Measurements from ENCODE around the gene EYS.
"Not testable (repeated sequence)": the region's sequence is repeated elsewhere in the genome, so short reads cannot be mapped to it uniquely, and the experiment has no call there.

The EYS gene

DNA sequence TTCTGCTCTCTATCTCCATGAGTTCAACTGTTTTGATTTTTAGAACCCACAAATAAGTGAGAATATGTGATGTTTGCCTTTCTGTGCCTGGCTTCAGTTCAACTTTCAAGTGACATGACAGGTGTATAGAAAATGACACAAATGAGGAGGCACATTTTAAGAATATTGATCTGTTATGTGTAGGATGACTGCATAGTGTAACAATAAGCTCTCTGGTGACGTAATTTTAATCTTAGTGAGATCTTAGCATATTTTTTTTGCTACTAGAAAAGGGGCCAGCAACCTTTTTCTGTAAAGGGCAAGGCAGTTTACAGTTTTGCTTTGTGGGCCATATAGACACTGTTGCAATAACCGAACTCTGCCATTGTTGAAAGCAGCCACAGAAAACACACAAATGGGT, 1941.2 kb downstream of the EYS start:
- no peak overlapping the region for H3K4me3 ChIP-seq
- DNase-seq (ENCODE audit: low spot score), result no peak
- TF ChIP-seq, protein P1, sequence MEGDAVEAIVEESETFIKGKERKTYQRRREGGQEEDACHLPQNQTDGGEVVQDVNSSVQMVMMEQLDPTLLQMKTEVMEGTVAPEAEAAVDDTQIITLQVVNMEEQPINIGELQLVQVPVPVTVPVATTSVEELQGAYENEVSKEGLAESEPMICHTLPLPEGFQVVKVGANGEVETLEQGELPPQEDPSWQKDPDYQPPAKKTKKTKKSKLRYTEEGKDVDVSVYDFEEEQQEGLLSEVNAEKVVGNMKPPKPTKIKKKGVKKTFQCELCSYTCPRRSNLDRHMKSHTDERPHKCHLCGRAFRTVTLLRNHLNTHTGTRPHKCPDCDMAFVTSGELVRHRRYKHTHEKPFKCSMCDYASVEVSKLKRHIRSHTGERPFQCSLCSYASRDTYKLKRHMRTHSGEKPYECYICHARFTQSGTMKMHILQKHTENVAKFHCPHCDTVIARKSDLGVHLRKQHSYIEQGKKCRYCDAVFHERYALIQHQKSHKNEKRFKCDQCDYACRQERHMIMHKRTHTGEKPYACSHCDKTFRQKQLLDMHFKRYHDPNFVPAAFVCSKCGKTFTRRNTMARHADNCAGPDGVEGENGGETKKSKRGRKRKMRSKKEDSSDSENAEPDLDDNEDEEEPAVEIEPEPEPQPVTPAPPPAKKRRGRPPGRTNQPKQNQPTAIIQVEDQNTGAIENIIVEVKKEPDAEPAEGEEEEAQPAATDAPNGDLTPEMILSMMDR (IDR thresholded peaks at IDR 0.05), result no peak
- H3K27ac ChIP-seq, result no peak overlapping the region

DNA sequence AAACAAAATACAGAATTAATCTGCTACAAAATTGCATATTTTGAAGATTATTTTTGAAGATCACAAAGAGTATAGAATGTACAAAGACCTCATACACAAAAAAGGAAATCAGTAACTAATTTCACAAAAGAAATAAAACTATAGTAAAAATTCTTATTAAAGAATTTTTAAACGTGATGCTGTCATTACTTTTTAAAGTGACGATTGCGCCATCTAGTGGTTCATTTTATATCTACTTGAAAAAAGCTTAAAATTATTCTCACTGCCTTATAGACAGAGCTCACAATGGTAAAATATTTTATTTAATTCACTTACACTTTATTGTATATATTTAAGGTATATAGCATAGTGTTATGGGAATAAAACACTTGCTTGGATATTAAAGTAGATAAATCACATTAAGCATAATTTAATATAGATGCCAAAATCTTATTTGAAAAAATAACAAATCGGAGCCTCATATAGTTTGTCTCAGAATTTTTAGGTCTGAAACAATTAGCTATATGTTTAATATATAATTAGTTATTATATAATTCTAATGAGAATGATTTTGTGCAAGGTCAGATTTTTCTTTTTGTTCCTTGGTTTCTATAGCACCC, 1942.6 kb downstream of the EYS start:
- TF ChIP-seq, protein P1 (IDR thresholded peaks at IDR 0.05), result peak; percentile 46
- Histone ChIP-seq H3K27ac (no peak overlapping the region), H3K4me3 (no peak overlapping the region)
- DNase-seq (ENCODE audit: low spot score), result no peak

DNA sequence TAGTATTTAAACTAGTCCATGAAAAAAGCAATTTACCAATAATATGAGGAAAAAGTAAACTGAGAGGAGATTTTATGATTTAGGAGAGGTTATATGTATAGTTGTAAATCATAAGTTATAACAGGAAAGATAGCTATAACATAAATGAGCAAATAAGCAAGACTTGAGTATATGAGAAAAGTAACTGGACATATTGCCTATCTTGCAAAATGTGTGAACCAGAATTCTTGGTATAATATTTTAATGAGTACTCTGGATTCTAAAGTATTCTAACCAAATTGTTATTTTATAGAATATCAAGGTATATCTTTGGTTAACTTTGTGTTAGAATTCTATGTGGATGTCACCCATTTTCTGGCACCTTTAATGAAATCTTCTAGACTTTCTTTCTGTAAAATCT, 1946.8 kb downstream of the EYS start:
- TF ChIP-seq, protein P1 (IDR thresholded peaks at IDR 0.05), result no peak
- H3K4me3 ChIP-seq, result no peak overlapping the region
- no peak for DNase-seq (ENCODE audit: low spot score)
- no peak overlapping the region for H3K27ac ChIP-seq

DNA sequence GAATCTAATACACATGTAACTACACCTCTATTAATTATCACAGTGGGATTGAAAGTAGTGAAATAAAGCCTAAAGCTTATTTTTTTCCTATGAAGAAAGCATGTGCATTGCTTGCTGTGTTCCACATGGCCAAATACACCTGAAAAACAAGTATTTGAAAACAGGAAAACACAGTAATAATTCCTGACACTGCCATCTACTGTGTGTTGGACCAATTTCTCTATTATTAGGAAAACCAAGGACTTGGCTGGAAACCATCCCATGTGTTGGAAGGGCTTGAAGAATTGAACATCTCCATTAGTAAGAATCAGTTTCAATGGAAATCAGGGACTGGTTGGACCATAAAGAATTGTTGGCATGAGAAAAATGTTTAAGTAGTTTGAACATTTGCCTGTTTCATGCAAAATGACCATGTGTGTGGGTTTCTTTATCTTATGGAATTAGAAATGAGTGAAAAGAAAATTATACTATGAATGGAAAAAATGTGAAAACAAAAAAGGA, 1947.4 kb downstream of the EYS start:
- no peak for DNase-seq (ENCODE audit: low spot score)
- TF ChIP-seq, protein P1 (IDR thresholded peaks at IDR 0.05), result no peak
- Histone ChIP-seq H3K27ac (no peak overlapping the region), H3K4me3 (no peak overlapping the region)

DNA sequence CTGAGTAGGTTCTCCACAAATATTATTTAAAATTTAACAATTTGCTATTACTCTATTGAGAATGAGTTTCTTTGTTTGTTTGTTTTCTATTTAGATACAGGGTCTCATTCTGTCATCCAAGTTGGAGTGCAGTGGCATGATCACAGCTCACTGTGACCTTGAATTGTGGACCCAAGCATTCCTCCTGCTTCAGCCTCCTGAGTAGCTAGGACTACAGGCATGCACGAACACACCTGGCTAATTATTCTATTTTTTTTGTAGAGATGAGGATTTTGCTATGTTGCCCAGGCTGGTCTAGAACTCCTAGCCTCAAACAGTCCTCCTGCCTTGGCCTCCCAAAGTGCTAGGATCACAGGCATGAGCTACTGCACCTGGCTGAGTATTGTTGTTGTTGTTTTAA, 1949.2 kb downstream of the EYS start:
- H3K27ac ChIP-seq, result no peak overlapping the region
- no peak for DNase-seq (ENCODE audit: low spot score)
- H3K4me3 ChIP-seq, result no peak overlapping the region
- TF ChIP-seq, protein P1 (IDR thresholded peaks at IDR 0.05), result no peak

DNA sequence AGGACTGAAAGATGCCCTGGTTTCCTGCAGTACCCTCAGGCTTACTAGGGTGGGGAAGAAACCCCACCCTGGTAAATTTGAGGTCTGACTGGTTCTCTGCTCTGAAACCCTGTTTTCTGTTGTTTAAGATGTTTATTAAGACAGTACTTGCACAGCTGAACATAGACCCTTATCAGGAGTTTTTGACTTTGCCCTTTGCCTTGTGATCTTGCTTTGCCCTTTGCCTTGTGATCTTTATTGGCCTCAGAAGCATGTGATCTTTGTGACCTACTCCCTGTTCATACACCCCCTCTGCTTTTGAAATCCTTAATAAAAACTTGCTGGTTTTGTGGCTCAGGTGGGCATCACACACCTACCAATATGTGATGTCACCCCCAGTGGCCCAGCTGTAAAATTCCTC, 1949.8 kb downstream of the EYS start:
- not testable (repeated sequence) for H3K4me3 ChIP-seq; DNase-seq (ENCODE audit: low spot score); H3K27ac ChIP-seq

DNA sequence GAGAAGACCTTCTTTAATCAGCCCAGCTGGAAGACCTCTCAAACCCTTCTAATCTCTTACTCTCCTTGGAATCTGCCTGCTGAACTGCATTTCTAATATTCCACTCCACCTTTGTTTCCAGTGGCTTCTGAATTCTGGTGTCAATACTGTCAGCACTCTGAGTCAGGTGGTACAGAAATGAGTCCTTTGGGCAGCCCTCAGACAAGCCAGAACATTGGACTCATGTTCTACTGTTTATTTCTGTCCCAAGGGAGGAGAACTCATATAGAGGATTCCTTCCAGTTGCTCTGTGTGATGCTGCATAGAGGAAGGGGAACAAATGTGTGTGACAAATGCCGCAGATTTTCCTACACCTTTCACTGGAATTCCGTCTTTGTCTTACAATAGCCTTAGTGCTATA, 1956.6 kb downstream of the EYS start:
- TF ChIP-seq, protein P1 (IDR thresholded peaks at IDR 0.05), result no peak
- H3K4me3 ChIP-seq, result no peak overlapping the region
- DNase-seq (ENCODE audit: low spot score), result no peak
- no peak overlapping the region for H3K27ac ChIP-seq
